Activated CD4-positive, alpha-beta T cell treated with anti-CD3 and anti-CD28 coated beads, Interleukin-2, amount 50 U/mL, for 48 hours (primary cell): ENCODE results near the gene HLA-DMB.
A peak's percentile ranks its signal among the peaks of the same experiment; 100 is the strongest.

ENCODE experiments used
- DNase-seq, 2 experiments: peaks; one replicate each; pipeline ENCODE4 v3.0.0-alpha.2; 2020

The HLA-DMB gene

DNA sequence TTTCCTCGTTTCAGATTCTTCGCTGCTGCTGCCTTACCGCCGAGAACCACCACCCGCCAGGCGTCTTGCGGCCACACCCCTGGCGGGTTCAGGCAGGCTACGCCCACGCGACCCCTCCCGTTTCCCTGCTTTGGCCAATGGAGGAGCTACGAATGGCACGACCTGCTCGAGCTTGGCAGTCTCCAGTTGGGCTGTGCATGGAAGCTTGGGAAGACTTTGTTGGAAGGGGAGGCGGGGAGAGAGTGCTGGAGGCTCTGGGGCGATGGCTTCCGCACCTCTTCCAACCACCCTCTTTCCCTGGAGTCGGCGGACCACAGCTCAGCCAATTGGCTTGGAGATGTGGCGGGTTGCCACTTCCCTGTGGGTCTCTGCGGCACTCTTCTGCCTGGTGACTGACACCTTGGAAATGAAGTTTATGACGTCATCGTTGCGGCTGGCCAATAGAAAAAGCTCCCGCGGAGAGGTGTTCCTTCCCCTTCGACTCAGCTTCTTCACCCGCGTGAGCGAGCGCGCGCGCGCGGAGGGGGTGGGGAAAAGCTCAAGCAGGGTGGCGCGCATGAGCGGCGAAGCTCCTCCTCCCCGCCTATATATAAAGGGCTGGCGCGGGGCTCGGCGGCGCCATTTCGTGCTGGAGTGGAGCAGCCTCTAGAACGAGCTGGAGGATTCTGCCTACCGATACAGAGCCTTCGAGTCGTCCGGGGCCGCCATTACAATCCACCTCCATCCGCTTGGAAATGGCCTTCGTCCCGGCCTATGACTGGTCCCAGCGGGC lies 30.9 kb upstream of the HLA-DMB start:
- peak; percentile 99 for DNase-seq

GRCh38 chr6:32971242-32971580 lies 30.4 kb upstream of the HLA-DMB start:
- no peak for DNase-seq

DNA sequence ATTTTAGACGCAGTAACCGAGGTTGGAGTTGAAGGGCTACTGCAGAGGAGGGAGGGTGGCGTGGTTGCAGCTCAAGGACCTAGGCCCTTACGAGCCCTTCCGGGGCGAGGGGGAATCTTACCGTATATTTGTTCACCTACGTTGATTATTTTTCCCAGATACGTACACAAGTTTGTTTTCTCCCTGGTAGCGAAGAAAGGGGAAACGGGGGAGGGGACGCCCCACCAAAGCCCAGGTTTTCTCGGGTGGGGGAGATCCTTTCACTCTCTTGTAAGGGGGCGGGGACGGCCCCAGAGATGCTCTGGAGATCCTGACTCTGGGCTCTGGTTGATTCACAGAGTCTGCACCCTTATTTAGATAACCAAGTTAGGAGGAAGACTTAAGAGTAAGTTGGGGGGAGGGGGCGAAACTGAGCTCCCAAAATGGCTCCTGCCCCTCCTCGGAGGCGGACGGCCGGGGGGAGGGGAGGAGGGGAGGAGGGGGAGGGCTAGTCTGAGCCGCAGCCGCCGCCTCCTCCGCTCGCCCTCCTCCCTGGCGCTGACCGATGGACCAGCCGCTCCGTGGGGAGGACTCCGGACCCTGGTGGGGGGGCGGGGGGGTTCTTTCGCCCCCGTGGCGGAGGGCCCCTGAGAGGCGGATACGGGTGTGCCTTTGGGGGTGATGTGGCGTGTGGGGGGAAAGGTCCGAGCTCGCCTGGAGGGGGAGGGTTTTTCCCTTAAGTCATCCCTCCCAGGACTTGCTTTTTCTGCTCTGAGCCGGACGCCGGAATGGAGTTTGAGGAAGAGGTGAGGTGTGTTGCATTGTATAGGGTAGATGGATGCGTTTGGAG lies 29.8 kb upstream of the HLA-DMB start:
- peak; percentile 87 to 90 for DNase-seq

GRCh38 chr6:32969685-32970412 lies 29.0 kb upstream of the HLA-DMB start:
- DNase-seq = peak; percentile 76 to 83

DNA sequence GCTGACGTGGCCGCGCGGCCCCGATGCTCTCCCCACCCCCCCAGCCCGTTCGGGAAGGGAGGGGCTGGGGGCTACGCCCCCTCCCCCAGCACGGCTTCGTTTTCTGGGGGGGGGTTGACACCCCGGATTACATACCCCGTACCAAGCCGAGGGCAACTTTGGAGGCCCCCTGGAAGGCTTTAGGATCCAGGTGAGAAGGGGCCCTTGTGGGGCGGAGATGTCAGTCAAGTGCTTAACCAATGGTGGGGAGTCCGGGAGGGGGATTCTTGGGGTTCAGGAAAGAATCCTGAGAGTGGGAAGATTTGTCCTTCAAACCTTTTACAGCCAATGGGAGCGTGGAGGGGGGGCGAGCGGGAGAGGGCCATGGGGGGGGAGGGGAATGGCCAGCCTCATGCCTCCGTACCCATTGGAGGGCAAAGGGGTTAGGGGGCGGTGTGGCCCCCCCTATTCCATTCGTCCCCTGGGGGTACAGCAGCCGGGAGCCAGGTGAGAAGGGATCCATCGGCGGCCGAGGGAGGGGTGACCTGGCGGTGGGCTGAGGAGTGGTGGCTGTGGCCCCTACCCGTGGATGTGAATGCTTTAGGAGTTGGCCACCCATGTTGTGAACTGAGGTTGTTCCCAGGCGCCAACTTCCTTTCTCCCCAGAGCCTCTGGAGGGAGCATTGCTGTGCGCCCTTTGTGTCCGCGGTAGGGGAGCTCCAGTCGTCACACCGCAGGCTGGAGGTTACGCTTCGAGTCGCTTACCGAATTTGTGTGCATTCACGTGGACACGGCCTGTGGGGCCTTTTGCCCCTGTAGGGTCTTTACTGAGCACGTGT lies 28.2 kb upstream of the HLA-DMB start:
- DNase-seq = peak; percentile 66 to 76

- DNase-seq = peak; percentile 95 to 96
These were observed 27.5 kb upstream of the HLA-DMB start, which contains the start of gene BRD2 for GRCh38 chr6:32968093-32968866. Gene BRD2, plus strand, starts transcription at chr6:32968594. Its CDS starts 4,305 bp downstream, at chr6:32972899.

GRCh38 chr6:32967151-32968091 lies 26.6 kb upstream of the HLA-DMB start:
- DNase-seq = no peak

GRCh38 chr6:32964776-32965175 lies 23.9 kb upstream of the HLA-DMB start:
- no peak for DNase-seq

- DNase-seq = no peak
These were observed 23.0 kb upstream of the HLA-DMB start for GRCh38 chr6:32963866-32964265.

DNA sequence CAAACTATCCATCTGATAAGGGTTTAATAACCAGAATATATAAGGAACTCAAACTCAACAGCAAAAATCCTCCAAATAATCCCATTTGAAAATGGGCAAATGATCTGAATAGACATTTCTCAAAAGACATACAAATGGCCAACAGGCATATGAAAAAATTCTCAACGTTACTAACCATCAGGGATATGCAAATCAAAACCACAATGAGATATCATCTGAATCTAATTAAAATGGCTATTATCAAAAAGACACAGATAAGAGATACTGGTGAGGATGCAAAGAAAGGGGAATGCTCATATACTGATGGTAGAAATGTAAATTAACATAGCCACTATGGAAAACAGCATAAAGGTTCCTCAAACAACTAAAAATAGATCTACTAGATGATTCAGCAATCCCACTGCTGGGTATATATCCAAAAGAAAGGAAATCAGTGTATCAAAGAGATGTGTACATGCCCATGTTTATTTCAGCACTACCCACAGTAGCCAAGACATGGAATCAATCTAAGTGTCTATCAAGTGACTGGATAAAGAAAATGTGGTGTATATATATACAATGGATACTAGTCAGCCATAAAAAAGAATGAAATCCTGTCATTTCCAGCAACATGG lies 21.5 kb upstream of the HLA-DMB start:
- no peak for DNase-seq

DNA sequence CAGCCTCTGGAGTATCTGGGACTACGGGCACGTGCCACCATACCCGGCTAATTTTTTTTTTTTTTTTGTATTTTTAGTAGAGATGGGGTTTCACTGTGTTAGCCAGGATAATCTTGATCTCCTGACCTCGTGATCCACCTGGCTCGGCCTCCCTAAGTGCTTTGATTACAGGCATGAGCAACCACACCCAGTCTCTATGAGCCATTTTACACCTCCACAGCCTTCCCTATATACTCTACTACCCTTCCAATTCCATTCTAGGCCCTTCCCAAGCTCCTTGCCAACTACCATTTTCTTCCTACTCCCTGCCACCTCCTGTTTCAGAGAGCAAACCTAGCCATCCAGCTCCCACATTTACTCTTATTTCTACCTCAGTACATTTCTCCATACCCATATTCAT lies 19.7 kb upstream of the HLA-DMB start:
- DNase-seq = no peak

DNA sequence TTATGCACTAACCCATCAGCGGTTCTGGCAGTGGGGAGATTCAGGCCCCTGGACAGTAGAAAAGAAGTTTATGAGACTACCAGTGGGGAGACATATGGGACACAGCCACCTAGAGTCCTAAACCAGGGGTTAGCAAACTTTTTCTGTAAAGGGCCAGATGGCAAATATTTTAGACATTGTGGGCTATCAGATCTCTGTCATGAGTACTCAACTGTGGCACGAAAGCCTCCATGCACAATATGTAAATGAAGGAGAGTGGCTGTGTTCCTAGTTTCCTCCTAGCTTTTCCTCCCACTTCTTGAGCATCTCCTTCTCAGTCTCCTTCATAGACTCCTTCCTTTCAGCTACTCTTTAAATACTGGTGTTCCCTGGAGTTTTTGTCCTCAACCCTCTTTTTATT lies 15.3 kb upstream of the HLA-DMB start:
- DNase-seq = no peak

DNA sequence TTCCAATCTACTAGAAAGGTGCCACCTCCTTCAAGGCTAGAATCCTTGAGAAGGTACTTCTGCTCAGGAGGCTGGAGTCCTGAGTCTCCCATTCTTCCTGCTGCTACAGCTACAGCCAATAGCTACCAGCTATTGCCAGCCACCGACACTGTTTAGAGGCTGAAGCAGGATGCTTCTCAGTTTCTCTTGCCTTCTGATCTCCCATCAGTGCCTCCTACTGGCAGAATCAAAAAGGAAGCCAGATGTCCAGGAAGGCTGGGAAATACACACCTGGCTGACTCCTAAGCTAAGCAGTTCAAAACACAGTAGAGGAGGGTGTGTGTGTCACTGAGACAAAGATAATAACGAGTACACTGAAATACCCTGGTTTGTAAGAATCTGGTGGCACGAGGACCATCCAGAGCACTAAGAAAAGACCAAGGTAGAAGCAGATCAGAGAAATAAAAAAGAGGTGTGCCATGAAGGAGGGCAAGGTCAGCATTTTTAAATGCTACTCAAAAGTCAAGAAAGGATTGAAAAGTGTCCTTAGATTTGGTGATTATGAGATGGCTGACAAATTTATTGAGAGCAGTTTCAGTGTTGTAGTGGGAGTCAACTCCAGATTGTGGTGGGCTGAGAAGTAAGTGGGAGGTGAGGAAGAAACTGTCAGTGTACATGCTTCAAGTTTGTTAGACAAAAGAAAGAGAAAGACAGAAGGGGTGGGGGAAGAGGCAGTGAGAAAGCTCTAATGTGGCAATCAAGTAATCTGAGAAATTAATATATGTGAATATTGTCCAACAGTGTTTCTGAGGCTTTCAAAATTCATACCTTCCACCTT lies 14.4 kb upstream of the HLA-DMB start:
- peak in 1 of 2 experiments; percentile 48 for DNase-seq

- no peak for DNase-seq
These were observed 13.4 kb upstream of the HLA-DMB start for GRCh38 chr6:32954267-32954666.

DNA sequence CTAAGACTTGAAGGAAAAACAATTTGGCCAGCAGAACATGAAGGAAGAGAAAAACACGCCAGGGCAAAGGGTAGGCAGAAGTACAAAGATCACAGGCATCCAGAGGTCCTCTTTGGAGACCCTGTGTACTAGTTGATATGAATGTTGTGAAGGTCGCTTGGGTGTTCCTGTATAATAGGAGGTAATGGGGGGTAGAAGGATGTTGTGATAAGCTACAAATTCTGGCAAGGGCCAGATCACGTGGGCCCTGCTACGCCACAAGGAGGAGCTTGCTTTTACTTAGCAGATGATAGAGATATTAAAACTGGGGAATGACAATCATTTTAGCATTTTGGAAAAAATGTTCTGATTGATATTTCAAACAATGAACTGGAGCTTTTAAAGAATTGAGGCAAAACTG lies 12.9 kb upstream of the HLA-DMB start:
- DNase-seq = no peak

- peak; percentile 66 to 76 for DNase-seq
These were observed 12.2 kb upstream of the HLA-DMB start, which contains the start of gene HLA-DMA for GRCh38 chr6:32952817-32953739. Gene HLA-DMA, minus strand, starts transcription at chr6:32953097. Its CDS starts 61 bp downstream, at chr6:32953036.

DNA sequence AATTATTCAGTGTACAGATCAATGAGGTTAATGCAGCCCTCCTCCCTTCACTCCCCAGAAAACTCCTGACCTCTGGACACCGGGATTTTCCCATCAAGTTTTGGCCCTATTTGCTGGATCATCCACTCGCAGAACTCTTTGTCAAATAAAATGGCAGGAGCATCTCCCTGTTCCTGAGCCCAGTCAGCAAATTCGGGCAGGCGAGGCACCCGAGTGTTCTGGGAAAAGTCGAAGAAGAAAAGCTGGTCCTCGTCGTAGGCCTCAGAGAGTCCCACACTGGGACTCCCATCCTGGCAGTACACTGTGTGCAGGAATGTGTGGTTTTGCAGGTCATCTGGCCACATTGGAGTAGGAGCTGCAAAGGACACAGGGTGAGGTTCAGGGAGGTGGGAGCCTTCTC lies 9.6 kb upstream of the HLA-DMB start:
- DNase-seq = no peak

DNA sequence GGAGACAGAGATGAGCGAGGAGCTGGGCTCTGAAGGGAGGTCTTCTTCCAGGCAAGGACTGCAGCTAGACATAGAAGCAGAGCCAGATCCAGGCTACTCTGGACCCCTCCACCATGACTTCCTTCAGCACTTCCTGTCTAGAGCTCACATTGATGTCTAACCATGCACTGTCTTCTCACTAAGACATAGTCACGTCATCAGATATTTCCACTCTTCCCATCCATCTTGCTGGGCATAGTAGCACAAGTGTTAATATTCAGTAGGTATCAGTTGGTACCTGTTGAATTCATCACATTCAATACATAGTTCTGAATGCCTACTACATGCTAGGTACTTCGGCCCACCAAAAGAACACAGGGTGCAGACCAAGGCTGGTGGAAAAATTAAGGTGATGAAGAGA lies 9.2 kb upstream of the HLA-DMB start:
- DNase-seq = no peak
